Liver (tissue), 3 donors: ENCODE results near the gene ORAI2.

Experiments
- CTCF ChIP-seq: fragments of 150-350 bp; IDR thresholded peaks from 2 replicates; pipeline ENCODE4 v1.5.1; 2017; ENCODE audit warnings: improper control_type of control experiment, low read depth, low read length; ENCODE audit not compliant: missing input control
- EGR1 ChIP-seq, 2 donors: IDR thresholded peaks; 2 replicates each; pipeline ENCODE4 v1.6.1; 2016 to 2018; ENCODE audit warnings: antibody characterized with exemption in 2 of 2, low read depth in 2 of 2
- FOXA1 ChIP-seq: IDR thresholded peaks from 2 replicates; pipeline ENCODE4 v1.6.1; 2016; ENCODE audit warnings: antibody characterized with exemption
- GABPA ChIP-seq, 2 donors: IDR thresholded peaks in 1 of 2; conservative IDR thresholded peaks in 1 of 2; 2 replicates each; pipeline ENCODE4 v1.6.1; 2016; ENCODE audit warnings: antibody characterized with exemption in 2 of 2, mild to moderate bottlenecking in 1 of 2, moderate library complexity in 1 of 2
- HNF4A ChIP-seq, 2 donors: conservative IDR thresholded peaks; 2 replicates each; pipeline ENCODE4 v1.6.1; 2016; ENCODE audit warnings: antibody characterized with exemption in 2 of 2, mild to moderate bottlenecking in 2 of 2
- HNF4G ChIP-seq: IDR thresholded peaks from 2 replicates; pipeline ENCODE4 v1.6.1; 2016; ENCODE audit warnings: antibody characterized with exemption
- MAX ChIP-seq: IDR thresholded peaks from 2 replicates; pipeline ENCODE4 v1.6.1; 2016; ENCODE audit warnings: antibody characterized with exemption
- NR2F2 ChIP-seq: IDR thresholded peaks from 2 replicates; pipeline ENCODE4 v1.6.1; 2016; ENCODE audit warnings: antibody characterized with exemption
- RAD21 ChIP-seq, 2 donors: IDR thresholded peaks; 2 replicates each; pipeline ENCODE4 v1.6.1; 2016; ENCODE audit warnings: antibody characterized with exemption in 2 of 2, mild to moderate bottlenecking in 2 of 2
- REST ChIP-seq: IDR thresholded peaks from 2 replicates; pipeline ENCODE4 v1.6.1; 2016; ENCODE audit warnings: antibody characterized with exemption, mild to moderate bottlenecking
- RXRA ChIP-seq, 2 donors: IDR thresholded peaks; 2 replicates each; pipeline ENCODE4 v1.6.1; 2017 to 2018; ENCODE audit warnings: antibody characterized with exemption in 2 of 2, mild to moderate bottlenecking in 1 of 2
- TAF1 ChIP-seq: conservative IDR thresholded peaks from 2 replicates; pipeline ENCODE4 v1.6.1; 2016; ENCODE audit warnings: antibody characterized with exemption, mild to moderate bottlenecking
- YY1 ChIP-seq: IDR thresholded peaks from 2 replicates; pipeline ENCODE4 v1.6.1; 2016; ENCODE audit warnings: antibody characterized with exemption, mild to moderate bottlenecking
- donor health status: healthy.
- donor health status: healthy.

- TF ChIP-seq CTCF (no peak), RAD21 (IDR thresholded peaks at IDR 0.05) (no peak), YY1 (no peak), TAF1 (no peak), HNF4A (conservative IDR thresholded peaks at IDR 0.05) (no peak), FOXA1 (no peak), RXRA (IDR thresholded peaks at IDR 0.05) (no peak), NR2F2 (no peak), HNF4G (no peak), MAX (no peak), REST (no peak), EGR1 (IDR thresholded peaks at IDR 0.05; ENCODE audit: low read depth in 2 of 2) (no peak), GABPA (IDR thresholded peaks at IDR 0.05 in 1 of 2, conservative IDR thresholded peaks at IDR 0.05 in 1 of 2) (no peak)
These were observed 20.3 kb upstream of the ORAI2 start for GRCh38 chr7:102413091-102413490.
